ENCODE measurements around the gene HOMER1. TPM values are rescaled to one million over a fixed set of nuclear protein-coding genes. Genes with fewer than 3 reads are reported as not detected.
"Not testable (repeated sequence)": the region's sequence is repeated elsewhere in the genome, so short reads cannot be mapped to it uniquely, and the experiment has no call there.

HOMER1 gene
- total RNA-seq, 4 donors from 2014 or later: 11.2 to 19.5 (median 19.3) TPM

GRCh38 chr5:79521156-79521555, 7.2 kb upstream of the HOMER1 start:
- no peaks in the 10 kb centered on the region for H3K4me1 ChIP-seq
- 100% methylated on average over 1 of the region's 1 CpG for WGBS
- TF ChIP-seq POLR2AphosphoS5 (IDR thresholded peaks at IDR 0.05) (no peak), CTCF (IDR thresholded peaks at IDR 0.05) (no peak), POLR2A (IDR thresholded peaks at IDR 0.05; ENCODE audit: low read depth) (no peak), EP300 (IDR thresholded peaks at IDR 0.05) (no peak)
- peaks cover 0 to 10% (median 6%) of the 10 kb centered on the region in 4 donors for H3K9me3 ChIP-seq
- H3K27me3 ChIP-seq: no peaks in the 10 kb centered on the region
- intact Hi-C loops (cut with DNase I): no loop called here
- no peak overlapping the region for H3K4me3 ChIP-seq
- no peak for DNase-seq (ENCODE audit: extremely low spot score)
- H3K36me3 ChIP-seq: no peaks in the 10 kb centered on the region
- no peak overlapping the region for H3K27ac ChIP-seq (replicated peaks in 1 of 4)

- H3K9me3 ChIP-seq: no peaks in the 10 kb centered on the region
- WGBS: 77% methylated on average over 1 of the region's 1 CpG
- no peak overlapping the region for H3K4me3 ChIP-seq
- no peak for TF ChIP-seq EP300 (IDR thresholded peaks at IDR 0.05)
- TF ChIP-seq POLR2AphosphoS5 (IDR thresholded peaks at IDR 0.05): no peak
- no peak for TF ChIP-seq POLR2A (IDR thresholded peaks at IDR 0.05; ENCODE audit: low read depth)
- TF ChIP-seq CTCF (IDR thresholded peaks at IDR 0.05): no peak
- H3K27ac ChIP-seq (replicated peaks in 1 of 4): no peak overlapping the region
- intact Hi-C loops (cut with DNase I): loop anchor here (10.0 kb wide), 1 partner anchor 284 kb away; the partner anchor contains the start of gene JMY
- H3K27me3 ChIP-seq: no peaks in the 10 kb centered on the region
- no peak for DNase-seq (ENCODE audit: extremely low spot score)
- peaks cover 0 to 5% (median 0%) of the 10 kb centered on the region in 4 donors for H3K4me1 ChIP-seq
- H3K36me3 ChIP-seq: no peaks in the 10 kb centered on the region
Observed at GRCh38 chr5:79518718-79519117, 4.8 kb upstream of the HOMER1 start.

GRCh38 chr5:79517601-79518000, 3.7 kb upstream of the HOMER1 start:
- H3K27ac ChIP-seq (replicated peaks in 1 of 4): no peak overlapping the region
- WGBS: 82% methylated on average over 3 of the region's 3 CpGs

GRCh38 chr5:79516986-79517385, 3.1 kb upstream of the HOMER1 start:
- no peak overlapping the region for H3K4me3 ChIP-seq
- WGBS: 67% methylated on average over 1 of the region's 1 CpG
- H3K36me3 ChIP-seq: no peaks in the 10 kb centered on the region
- intact Hi-C loops (cut with DNase I): loop anchor here (10.0 kb wide), 1 partner anchor 282 kb away; the partner anchor contains the start of gene JMY
- no peak overlapping the region for H3K27ac ChIP-seq (replicated peaks in 1 of 4)
- H3K27me3 ChIP-seq: no peaks in the 10 kb centered on the region
- peaks cover 0 to 19% (median 14%) of the 10 kb centered on the region in 4 donors for H3K4me1 ChIP-seq
- no peak for DNase-seq (ENCODE audit: extremely low spot score)
- no peaks in the 10 kb centered on the region for H3K9me3 ChIP-seq
- TF ChIP-seq EP300 (IDR thresholded peaks at IDR 0.05) (no peak), POLR2A (IDR thresholded peaks at IDR 0.05; ENCODE audit: low read depth) (no peak), POLR2AphosphoS5 (IDR thresholded peaks at IDR 0.05) (no peak), CTCF (IDR thresholded peaks at IDR 0.05) (no peak)

More at GRCh38 chr5:79517601-79518000, 3.7 kb upstream of the HOMER1 start:
- H3K4me3 ChIP-seq: no peak overlapping the region
- no peak for DNase-seq (ENCODE audit: extremely low spot score)
- intact Hi-C loops (cut with DNase I): loop anchor here (10.0 kb wide), 1 partner anchor 283 kb away; the partner anchor contains the start of gene JMY
- no peaks in the 10 kb centered on the region for H3K36me3 ChIP-seq
- TF ChIP-seq CTCF (IDR thresholded peaks at IDR 0.05) (no peak), POLR2AphosphoS5 (IDR thresholded peaks at IDR 0.05) (no peak), EP300 (IDR thresholded peaks at IDR 0.05) (no peak), POLR2A (IDR thresholded peaks at IDR 0.05; ENCODE audit: low read depth) (no peak)
- H3K9me3 ChIP-seq: no peaks in the 10 kb centered on the region
- H3K27me3 ChIP-seq: no peaks in the 10 kb centered on the region
- peaks cover 0 to 14% (median 8%) of the 10 kb centered on the region in 4 donors for H3K4me1 ChIP-seq

- not testable (repeated sequence) for H3K9me3 ChIP-seq; H3K36me3 ChIP-seq; DNase-seq (ENCODE audit: extremely low spot score); H3K27me3 ChIP-seq; H3K4me3 ChIP-seq; H3K27ac ChIP-seq (replicated peaks in 1 of 4)
- H3K4me1 ChIP-seq: peaks cover 0 to 25% (median 18%) of the 10 kb centered on the region in 4 donors
- 88% methylated on average over 13 of the region's 14 CpGs for WGBS
- intact Hi-C loops (cut with DNase I): loop anchor here (10.0 kb wide), 1 partner anchor 282 kb away; the partner anchor contains the start of gene JMY
Observed at GRCh38 chr5:79516331-79516730, 2.4 kb upstream of the HOMER1 start.

All from esophagus muscularis mucosa (tissue), 4 donors.